GM23248 (cell line): ENCODE measurements around the gene SERPINA5. TPM values are rescaled to one million over a fixed set of nuclear protein-coding genes. Genes with fewer than 3 reads are reported as not detected.

Experiments used
- DNase-seq: peaks from one replicate; pipeline ENCODE4 v3.0.0-alpha.2; 2015
- H2AFZ ChIP-seq: fragments of 200-600 bp; sonication (generic); 2 replicates; pipeline ENCODE4 v1.6.1; 2016; ENCODE audit warnings: antibody characterized with exemption
- H3F3A ChIP-seq: fragments of 200-600 bp; sonication (generic); 2 replicates; pipeline ENCODE4 v1.6.1; 2016; ENCODE audit warnings: mild to moderate bottlenecking, antibody characterized with exemption, mixed run types; ENCODE audit not compliant: insufficient read depth
- H3K27ac ChIP-seq: fragments of 200-600 bp; sonication (generic); 2 replicates; pipeline ENCODE4 v1.5.1; 2016; ENCODE audit warnings: mild to moderate bottlenecking
- H3K27me3 ChIP-seq: fragments of 200-600 bp; sonication (generic); replicated peaks from 2 replicates; pipeline ENCODE4 v1.6.1; 2016; ENCODE audit warnings: mild to moderate bottlenecking; ENCODE audit not compliant: insufficient read depth
- H3K36me3 ChIP-seq: fragments of 200-600 bp; sonication (generic); 2 replicates; pipeline ENCODE4 v1.6.1; 2016; ENCODE audit warnings: low read depth, mild to moderate bottlenecking
- H3K4me1 ChIP-seq: fragments of 200-600 bp; sonication (generic); 2 replicates; pipeline ENCODE4 v1.6.1; 2016; ENCODE audit warnings: mild to moderate bottlenecking; ENCODE audit not compliant: insufficient read depth
- H3K4me2 ChIP-seq: fragments of 200-600 bp; sonication (generic); one replicate; pipeline ENCODE4 v1.6.1; 2016; ENCODE audit warnings: mild to moderate bottlenecking; ENCODE audit not compliant: unreplicated experiment
- H3K4me3 ChIP-seq: fragments of 200-600 bp; sonication (generic); 2 replicates; pipeline ENCODE4 v1.5.1; 2016; ENCODE audit warnings: mild to moderate bottlenecking
- H3K79me2 ChIP-seq: fragments of 200-600 bp; sonication (generic); 2 replicates; pipeline ENCODE4 v1.6.1; 2016; ENCODE audit warnings: mild to moderate bottlenecking; ENCODE audit not compliant: insufficient read depth
- H3K9ac ChIP-seq: fragments of 200-600 bp; sonication (generic); 2 replicates; pipeline ENCODE4 v1.6.1; 2016; ENCODE audit warnings: mild to moderate bottlenecking
- H3K9me2 ChIP-seq: fragments of 200-600 bp; sonication (generic); 2 replicates; pipeline ENCODE4 v1.6.1; 2016; ENCODE audit warnings: mixed run types, mild to moderate bottlenecking, moderate library complexity; ENCODE audit not compliant: insufficient read depth
- H3K9me3 ChIP-seq: fragments of 200-600 bp; sonication (generic); one replicate; pipeline ENCODE4 v1.6.1; 2017; ENCODE audit warnings: low read depth
- H4K20me1 ChIP-seq: fragments of 200-600 bp; sonication (generic); 2 replicates; pipeline ENCODE4 v1.6.0; 2016; ENCODE audit not compliant: insufficient read depth
- EZH2 ChIP-seq: fragments of 200-600 bp; sonication (generic); IDR thresholded peaks from 2 replicates; pipeline ENCODE4 v1.6.1; 2018; ENCODE audit warnings: antibody characterized with exemption, mild to moderate bottlenecking; ENCODE audit not compliant: insufficient read depth, poor library complexity, severe bottlenecking
- EZH2phosphoT487 ChIP-seq: fragments of 200-600 bp; sonication (generic); IDR thresholded peaks from 2 replicates; pipeline ENCODE4 v1.6.1; 2018; ENCODE audit warnings: antibody characterized with exemption, moderate library complexity, mild to moderate bottlenecking, low read depth; ENCODE audit not compliant: insufficient read depth
- WGBS, 2 experiments: methylation state at CpG; one replicate each; pipeline ENCODE4 v1.1.6; 2015 to 2017; ENCODE audit warnings: low lambda C conversion rate in 2 of 2, low coverage in 1 of 2; ENCODE audit errors: missing lambda C conversion rate in 2 of 2; 5-methylcytosine and 5-hydroxymethylcytosine counted together
- in situ Hi-C: fragments of 300-500 bp; cut with MboI; formaldehyde crosslinking; loops from 2 replicates; pipeline ENCODE4 v1.15.0; 2020
- polyA plus RNA-seq: library from polyadenylated mRNA; unstranded; fragments of >200 nt; fragmentation: Nextera tagmentation; extraction: Ambion mirVana; gene quantifications from 2 replicates; pipeline ENCODE4 v1.2.1, GENCODE V29; 2016
- total RNA-seq: library from RNA; depleted of rRNA; stranded (reverse); fragments of >200 nt; shearing (Covaris generic); gene quantifications from 2 replicates; pipeline ENCODE4 v1.2.3, GENCODE V29; 2014

The SERPINA5 gene
- total and polyA plus RNA-seq, 2 experiments from 2014 or later: not detected

GRCh38 chr14:94620597-94620996, 39.4 kb downstream of the SERPINA5 start:
- 22 to 32% methylated on average over 6 of the region's 6 CpGs for WGBS, 2 experiments
- no peaks in the 10 kb centered on the region for H3F3A ChIP-seq
- H3K9ac ChIP-seq: no peak overlapping the region
- H3K9me3 ChIP-seq: no peaks in the 10 kb centered on the region
- H3K9me2 ChIP-seq: no peaks in the 10 kb centered on the region
- no peaks in the 10 kb centered on the region for H3K4me1 ChIP-seq
- H3K27me3 ChIP-seq: peaks cover 19% of the 10 kb centered on the region; the same call in 1 of the 2 replicates
- no peak overlapping the region for H3K4me3 ChIP-seq
- no peak for TF ChIP-seq EZH2
- no peak for TF ChIP-seq EZH2phosphoT487
- H3K79me2 ChIP-seq: no peaks in the 10 kb centered on the region
- no peak overlapping the region for H3K4me2 ChIP-seq
- no peak for DNase-seq
- H3K36me3 ChIP-seq: no peaks in the 10 kb centered on the region
- in situ Hi-C loops: no loop called here
- H2AFZ ChIP-seq: no peak overlapping the region
- no peaks in the 10 kb centered on the region for H4K20me1 ChIP-seq
- no peak overlapping the region for H3K27ac ChIP-seq

GRCh38 chr14:94621358-94622134, 40.3 kb downstream of the SERPINA5 start:
- WGBS, 2 experiments: 20 to 25% methylated on average over 5 of the region's 5 CpGs
- no peak for TF ChIP-seq EZH2
- no peak for TF ChIP-seq EZH2phosphoT487
- H3K9me2 ChIP-seq: no peaks in the 10 kb centered on the region
- no peak overlapping the region for H3K4me3 ChIP-seq
- no peak overlapping the region for H3K9ac ChIP-seq
- H3K9me3 ChIP-seq: no peaks in the 10 kb centered on the region
- no peak overlapping the region for H3K27ac ChIP-seq
- H2AFZ ChIP-seq: no peak overlapping the region
- H3K79me2 ChIP-seq: no peaks in the 10 kb centered on the region
- H3F3A ChIP-seq: no peaks in the 10 kb centered on the region
- no peaks in the 10 kb centered on the region for H4K20me1 ChIP-seq
- H3K4me2 ChIP-seq: no peak overlapping the region
- in situ Hi-C loops: no loop called here
- H3K36me3 ChIP-seq: no peaks in the 10 kb centered on the region
- no peak for DNase-seq
- peaks cover 19% of the 10 kb centered on the region; the same call in 1 of the 2 replicates for H3K27me3 ChIP-seq
- no peaks in the 10 kb centered on the region for H3K4me1 ChIP-seq

DNA sequence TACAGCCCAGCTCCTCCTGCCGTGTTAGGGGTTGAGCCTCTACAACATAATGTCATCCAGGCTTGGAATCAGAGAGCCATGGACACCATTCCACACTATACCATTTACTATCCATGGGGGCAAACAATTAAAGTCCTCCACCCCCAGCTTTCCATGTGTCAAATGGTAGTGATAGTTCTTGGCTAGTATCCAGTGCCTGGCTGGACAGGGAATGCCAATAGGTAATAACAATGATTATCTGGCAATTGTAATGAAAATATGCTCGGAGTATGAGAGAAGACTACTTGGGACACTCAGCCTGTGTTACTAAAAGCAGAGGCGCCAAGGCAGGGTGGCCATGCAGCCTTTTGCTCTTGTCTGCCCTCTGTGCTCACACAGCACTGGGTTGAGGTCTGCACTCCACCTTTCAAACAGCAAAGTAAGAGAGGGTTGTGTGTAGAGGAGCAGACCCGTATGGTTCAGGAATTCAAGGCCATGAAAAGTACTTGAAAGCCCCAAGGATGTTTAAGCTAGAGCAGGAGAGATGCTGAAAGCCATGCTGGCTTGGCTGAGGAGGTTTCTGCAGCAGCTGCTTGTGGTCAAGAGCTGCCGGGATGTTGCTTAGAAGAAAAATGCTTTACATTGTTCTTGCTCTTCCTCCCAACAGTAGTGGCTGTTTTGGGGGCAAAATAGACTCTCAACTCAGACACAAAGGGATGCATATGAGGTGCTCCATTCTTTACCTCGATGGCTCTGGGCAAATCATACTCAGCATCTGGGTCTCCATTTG, 41.6 kb downstream of the SERPINA5 start:
- Histone ChIP-seq H3K27me3 (peaks cover 19% of the 10 kb centered on the region; the same call in 1 of the 2 replicates), H3K9me2 (no peaks in the 10 kb centered on the region), H3K4me3 (no peak overlapping the region), H3K9ac (no peak overlapping the region), H4K20me1 (no peaks in the 10 kb centered on the region), H3K27ac (no peak overlapping the region), H3F3A (no peaks in the 10 kb centered on the region), H3K4me1 (no peaks in the 10 kb centered on the region), H2AFZ (no peak overlapping the region), H3K9me3 (no peaks in the 10 kb centered on the region), H3K79me2 (no peaks in the 10 kb centered on the region), H3K4me2 (no peak overlapping the region), H3K36me3 (no peaks in the 10 kb centered on the region)
- 48 to 58% methylated on average over 6 of the region's 6 CpGs for WGBS, 2 experiments
- TF ChIP-seq EZH2: no peak
- no peak for TF ChIP-seq EZH2phosphoT487
- in situ Hi-C loops: no loop called here
- no peak for DNase-seq

DNA sequence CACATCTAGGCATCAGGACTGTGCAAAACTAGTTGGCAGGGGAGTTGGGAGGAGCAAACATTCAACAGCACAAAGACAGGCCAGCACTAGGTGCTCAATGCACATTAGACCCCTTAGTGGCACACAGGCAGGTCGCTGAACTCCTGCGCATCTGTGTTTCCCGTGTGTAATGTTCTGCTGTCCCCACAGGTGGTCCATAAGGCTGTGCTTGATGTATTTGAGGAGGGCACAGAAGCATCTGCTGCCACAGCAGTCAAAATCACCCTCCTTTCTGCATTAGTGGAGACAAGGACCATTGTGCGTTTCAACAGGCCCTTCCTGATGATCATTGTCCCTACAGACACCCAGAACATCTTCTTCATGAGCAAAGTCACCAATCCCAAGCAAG, 42.2 kb downstream of the SERPINA5 start:
- Histone ChIP-seq H3K9ac (no peak overlapping the region), H3K4me2 (no peak overlapping the region), H3K4me3 (no peak overlapping the region), H3K9me2 (no peaks in the 10 kb centered on the region), H3K4me1 (no peaks in the 10 kb centered on the region), H3K79me2 (no peaks in the 10 kb centered on the region), H2AFZ (no peak overlapping the region), H3K27me3 (peaks cover 19% of the 10 kb centered on the region; the same call in 1 of the 2 replicates), H3K27ac (no peak overlapping the region), H3K9me3 (no peaks in the 10 kb centered on the region), H3K36me3 (no peaks in the 10 kb centered on the region), H3F3A (no peaks in the 10 kb centered on the region), H4K20me1 (no peaks in the 10 kb centered on the region)
- WGBS, 2 experiments: 67 to 75% methylated on average over 4 of the region's 4 CpGs
- no peak for DNase-seq
- no peak for TF ChIP-seq EZH2phosphoT487
- no peak for TF ChIP-seq EZH2
- in situ Hi-C loops: no loop called here
